Measurements from ENCODE around the gene CACNG1.
"Not testable (repeated sequence)": the region's sequence is repeated elsewhere in the genome, so short reads cannot be mapped to it uniquely, and the experiment has no call there.

The CACNG1 gene

DNA sequence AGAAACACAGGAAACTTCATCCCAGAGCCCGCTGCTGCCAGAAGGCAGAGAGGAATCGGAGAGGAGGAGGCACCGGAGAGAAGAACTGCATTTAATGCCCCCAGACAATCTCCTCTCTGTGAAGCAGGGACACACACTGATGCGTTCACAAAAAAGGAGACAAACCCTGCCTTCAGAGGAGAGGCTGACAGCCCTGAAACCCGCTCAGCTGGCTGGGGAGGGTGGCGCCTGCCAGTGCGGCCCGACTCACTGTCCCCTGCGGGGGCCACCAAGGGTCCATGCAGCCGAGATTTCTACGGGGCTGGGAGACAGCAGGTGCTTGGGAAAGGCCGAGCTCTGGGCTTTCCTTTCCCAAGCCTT lies 21.9 kb upstream of the CACNG1 start:
- no peak overlapping the region for H3K4me3 ChIP-seq (ENCODE audit: low read length)
- no peak for DNase-seq (ENCODE audit: low read depth, low spot score)

GRCh38 chr17:67024736-67025135 lies 19.6 kb upstream of the CACNG1 start:
- no peak overlapping the region for H3K4me3 ChIP-seq (ENCODE audit: low read length)
- DNase-seq (ENCODE audit: low read depth, low spot score): no peak

- no peak for DNase-seq (ENCODE audit: low read depth, low spot score)
- H3K4me3 ChIP-seq (ENCODE audit: low read length): no peak overlapping the region
Observed at GRCh38 chr17:67025216-67025792, 19.1 kb upstream of the CACNG1 start.

DNA sequence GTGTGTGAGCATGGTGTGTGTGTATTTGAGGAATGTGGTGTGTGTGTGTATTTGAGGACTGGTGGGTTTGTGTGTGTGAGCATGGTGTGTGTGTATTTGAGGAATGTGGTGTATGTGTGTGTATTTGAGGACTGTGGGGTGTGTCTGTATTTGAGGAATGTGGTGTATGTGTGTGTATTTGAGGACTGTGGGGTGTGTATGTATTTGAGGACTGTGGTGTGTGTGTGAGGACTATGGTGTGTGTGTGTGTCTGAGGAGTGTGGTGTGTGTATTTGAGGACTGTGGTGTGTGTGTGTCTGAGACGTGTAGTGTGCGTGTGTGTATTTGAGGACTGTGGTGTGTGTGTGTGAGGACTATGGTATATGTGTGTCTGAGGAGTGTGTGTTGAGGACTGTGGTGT lies 18.0 kb upstream of the CACNG1 start:
- DNase-seq (ENCODE audit: low read depth, low spot score): no peak

DNA sequence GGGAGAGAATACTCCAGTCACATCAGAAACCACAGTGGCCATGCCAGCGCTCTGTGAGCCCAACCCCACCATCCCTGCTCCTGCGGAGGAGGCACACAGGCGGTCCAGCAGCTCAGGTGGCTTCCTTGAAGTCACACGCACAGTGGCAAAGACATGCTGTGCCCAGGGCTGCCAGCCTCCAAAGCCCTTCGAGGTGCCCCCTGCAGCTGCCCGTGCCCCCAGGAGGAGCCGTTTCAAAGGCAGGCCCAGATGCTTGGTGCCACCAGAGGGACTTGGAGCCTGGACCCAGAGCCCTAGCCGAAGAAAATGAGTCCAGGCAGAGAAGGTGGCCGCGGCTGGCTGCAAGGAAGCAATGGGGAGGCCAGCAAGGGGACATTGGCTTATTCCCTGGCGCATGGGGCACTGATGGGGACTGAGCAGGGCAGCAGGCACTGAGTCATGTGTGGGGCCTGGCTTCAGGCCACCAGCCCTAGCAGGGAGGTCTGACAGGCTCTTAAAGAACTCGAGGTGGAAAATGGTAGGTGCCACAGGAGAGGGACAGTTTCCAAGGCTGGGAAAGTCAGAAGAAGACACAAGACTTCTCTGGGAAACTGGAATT lies 17.2 kb upstream of the CACNG1 start:
- DNase-seq (ENCODE audit: low read depth, low spot score): no peak
- H3K4me3 ChIP-seq (ENCODE audit: low read length): no peak overlapping the region

More for the DNA sequence above, 18.0 kb upstream of the CACNG1 start:
- no peak overlapping the region for H3K4me3 ChIP-seq (ENCODE audit: low read length)

- DNase-seq (ENCODE audit: low read depth, low spot score): no peak
- H3K4me3 ChIP-seq (ENCODE audit: low read length): no peak overlapping the region
Observed at GRCh38 chr17:67030641-67031040, 13.7 kb upstream of the CACNG1 start.

DNA sequence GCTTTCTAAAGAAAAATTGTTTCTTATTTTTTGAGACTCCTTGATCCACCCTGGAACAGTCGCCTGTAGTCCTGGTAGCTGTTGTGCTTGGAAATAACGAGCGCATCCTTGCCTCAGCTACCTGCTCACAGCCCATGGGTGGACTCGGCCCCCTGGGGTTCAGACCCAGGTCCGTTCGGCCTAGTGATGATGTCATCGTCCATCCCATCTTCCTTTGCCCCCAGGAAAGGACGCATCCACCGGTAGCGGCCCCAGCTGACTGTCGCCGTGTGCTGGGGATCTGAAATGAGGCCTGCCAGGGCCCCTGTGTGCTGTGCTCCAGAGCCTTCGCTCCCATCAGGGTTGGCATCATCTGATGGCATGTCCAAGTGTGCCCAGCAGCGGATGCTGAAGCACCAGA lies 12.0 kb upstream of the CACNG1 start:
- H3K4me3 ChIP-seq (ENCODE audit: low read length): no peak overlapping the region
- no peak for DNase-seq (ENCODE audit: low read depth, low spot score)

GRCh38 chr17:67032985-67033384 lies 11.4 kb upstream of the CACNG1 start:
- no peak for DNase-seq (ENCODE audit: low read depth, low spot score)
- no peak overlapping the region for H3K4me3 ChIP-seq (ENCODE audit: low read length)

DNA sequence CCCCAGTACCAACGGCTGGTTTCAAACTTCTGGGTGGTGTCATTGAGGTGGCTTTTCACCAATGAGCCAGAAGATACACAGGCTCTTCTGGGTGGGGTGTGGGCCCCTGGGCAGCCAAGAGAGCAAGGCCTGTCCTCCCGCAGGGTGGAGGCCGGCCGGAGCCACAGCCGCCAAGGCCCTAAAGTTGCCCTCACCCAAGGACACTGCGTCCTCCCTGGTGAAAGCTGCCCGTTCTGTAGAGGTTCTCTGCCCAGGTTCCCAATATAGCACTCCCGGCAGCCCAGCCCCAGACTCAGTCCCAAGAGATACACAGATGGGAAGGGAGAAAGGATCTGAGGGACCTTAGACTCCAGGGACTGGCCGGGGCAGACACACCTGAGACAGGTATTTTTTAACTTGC lies 10.7 kb upstream of the CACNG1 start:
- DNase-seq (ENCODE audit: low read depth, low spot score): no peak
- no peak overlapping the region for H3K4me3 ChIP-seq (ENCODE audit: low read length)

DNA sequence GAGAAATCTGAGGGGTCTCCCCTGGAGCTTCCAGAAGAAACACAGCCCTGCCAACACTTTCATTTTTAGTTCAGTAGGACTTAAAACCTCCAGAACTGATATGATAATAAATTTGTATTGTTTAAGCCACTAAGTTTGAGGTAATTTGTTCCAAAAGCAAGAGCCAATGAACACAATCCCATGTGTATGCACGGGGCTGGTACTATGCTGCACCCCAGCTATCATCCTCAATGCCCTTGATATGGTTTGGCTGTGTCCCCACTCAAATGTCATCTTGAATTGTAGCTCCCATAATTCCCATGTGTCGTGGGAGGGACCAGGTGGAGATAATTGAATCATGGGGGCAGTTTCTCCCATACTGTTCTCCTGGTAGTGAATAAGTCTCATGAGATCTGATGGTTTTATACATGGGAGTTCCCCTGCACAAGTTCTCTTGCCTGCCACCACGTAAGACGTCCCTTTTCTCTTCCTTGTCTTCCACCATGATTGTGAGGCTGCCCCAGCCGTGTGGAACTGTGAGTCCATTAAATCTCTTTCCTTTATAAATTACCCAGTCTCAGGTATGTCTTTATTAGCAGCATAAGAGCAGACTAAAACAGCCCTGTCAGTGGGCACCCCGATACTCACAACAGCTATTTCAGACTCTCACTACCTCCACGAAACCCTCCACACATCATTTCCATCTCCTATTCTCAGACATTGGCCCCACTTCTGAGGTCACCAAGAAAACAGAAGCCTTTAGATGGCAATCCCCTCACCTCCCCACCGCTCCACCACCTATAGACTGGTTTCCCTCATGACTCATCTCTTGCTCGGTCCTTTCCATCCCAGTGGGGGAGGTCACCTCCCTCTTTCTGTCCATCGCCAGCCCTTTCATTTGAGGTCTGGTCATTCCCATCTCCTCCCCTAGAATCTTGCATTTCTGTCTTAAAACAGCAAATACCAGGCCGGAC lies 8.9 kb upstream of the CACNG1 start:
- no peak overlapping the region for H3K4me3 ChIP-seq (ENCODE audit: low read length)
- no peak for DNase-seq (ENCODE audit: low read depth, low spot score)

DNA sequence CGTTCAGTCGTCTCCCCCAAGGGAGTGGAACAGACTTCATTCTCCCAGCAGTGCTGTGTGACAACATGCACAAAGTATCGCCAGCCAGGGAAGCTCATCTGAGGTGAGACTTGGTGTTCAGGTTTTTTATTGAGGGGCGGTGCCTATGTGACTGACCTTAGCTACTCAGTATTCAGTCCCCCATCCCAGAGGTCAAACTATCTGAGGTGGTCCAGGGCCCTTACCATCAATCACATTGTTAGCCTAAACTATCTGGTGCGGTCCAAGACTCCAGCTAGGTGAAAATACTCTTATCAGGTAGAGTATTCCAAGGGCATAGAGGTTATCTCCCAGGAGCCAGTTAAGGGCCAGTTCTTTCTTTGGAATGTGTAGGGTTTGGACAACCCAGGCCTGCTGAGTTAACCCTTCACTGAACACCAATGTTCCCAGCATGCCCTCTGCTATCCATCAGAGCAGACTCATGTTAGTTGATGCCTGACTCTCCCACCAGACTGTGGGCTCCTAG lies 5.4 kb upstream of the CACNG1 start:
- H3K4me3 ChIP-seq (ENCODE audit: low read length): no peak overlapping the region
- DNase-seq (ENCODE audit: low read depth, low spot score): no peak

GRCh38 chr17:67040652-67041051 lies 3.7 kb upstream of the CACNG1 start:
- no peak for DNase-seq (ENCODE audit: low read depth, low spot score)
- no peak overlapping the region for H3K4me3 ChIP-seq (ENCODE audit: low read length)

GRCh38 chr17:67041119-67041518 lies 3.2 kb upstream of the CACNG1 start:
- not testable (repeated sequence) for DNase-seq (ENCODE audit: low read depth, low spot score)

DNA sequence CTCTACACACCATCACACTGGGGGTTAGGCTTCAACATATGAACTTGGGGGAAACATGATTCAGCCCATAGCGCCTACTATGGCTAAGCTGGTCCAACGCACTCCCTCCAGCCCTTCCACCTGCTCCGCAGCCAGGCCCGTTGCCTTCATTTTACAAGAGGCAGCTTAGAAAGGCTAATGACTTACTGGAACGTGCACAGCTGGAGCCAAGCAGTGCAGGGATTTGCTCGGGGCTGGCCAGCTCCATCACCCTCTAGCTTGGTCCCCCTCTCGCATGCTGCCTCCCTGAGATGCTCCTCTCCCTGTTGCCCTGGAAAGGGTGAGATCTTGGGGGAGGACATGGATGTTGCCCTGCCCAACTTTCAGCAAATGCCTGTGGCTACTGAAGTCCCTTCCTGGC lies 2.8 kb upstream of the CACNG1 start:
- H3K4me3 ChIP-seq (ENCODE audit: low read length): no peak overlapping the region
- DNase-seq (ENCODE audit: low read depth, low spot score): no peak

More at GRCh38 chr17:67041119-67041518, 3.2 kb upstream of the CACNG1 start:
- not testable (repeated sequence) for H3K4me3 ChIP-seq (ENCODE audit: low read length)

- DNase-seq (ENCODE audit: low read depth, low spot score): no peak
- no peak overlapping the region for H3K4me3 ChIP-seq (ENCODE audit: low read length)
Observed at GRCh38 chr17:67041941-67042899, 2.1 kb upstream of the CACNG1 start.

DNA sequence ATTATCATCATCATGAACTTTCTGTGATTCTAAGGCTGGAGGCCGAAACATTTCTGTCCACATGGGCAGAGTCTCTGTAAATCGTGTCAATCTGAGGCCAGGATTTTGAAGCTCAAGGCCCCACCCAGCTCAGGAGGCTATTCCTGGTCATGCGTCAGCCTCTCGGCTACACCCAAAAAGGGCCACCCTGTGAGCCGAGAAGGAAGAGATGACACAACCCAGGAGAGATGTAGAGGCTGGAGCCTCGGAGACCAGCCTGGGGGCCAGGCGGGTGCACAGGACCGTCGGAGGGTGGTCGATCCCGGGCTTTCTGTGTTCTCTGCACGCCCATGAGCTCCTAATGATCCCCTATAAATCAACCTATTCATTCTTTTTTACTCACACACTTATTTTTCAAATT lies 1.1 kb upstream of the CACNG1 start:
- DNase-seq (ENCODE audit: low read depth, low spot score): no peak
- no peak overlapping the region for H3K4me3 ChIP-seq (ENCODE audit: low read length)

DNA sequence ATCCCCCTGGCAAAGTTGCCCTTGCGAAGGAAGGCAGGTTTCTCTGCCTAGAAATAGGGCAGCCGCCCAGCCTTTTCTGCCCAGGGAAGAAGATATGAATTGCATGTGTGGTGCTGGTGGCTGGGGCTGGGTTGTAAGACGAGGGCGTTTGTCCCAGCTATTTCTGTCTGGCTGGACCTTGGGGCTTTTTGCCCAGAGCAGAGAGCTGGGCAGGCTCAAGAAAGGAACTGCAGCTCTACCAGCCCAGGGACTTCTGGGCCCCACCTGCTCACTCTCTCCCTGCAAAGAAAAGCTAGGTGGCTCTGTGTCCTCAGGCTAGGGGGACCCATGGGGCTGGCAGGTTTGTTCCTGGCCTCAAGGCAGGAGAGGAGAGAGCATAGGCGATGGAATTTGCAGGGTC lies 586 bp downstream of the CACNG1 start:
- DNase-seq (ENCODE audit: low read depth, low spot score): no peak
- H3K4me3 ChIP-seq (ENCODE audit: low read length): no peak overlapping the region

- no peak for DNase-seq (ENCODE audit: low read depth, low spot score)
- no peak overlapping the region for H3K4me3 ChIP-seq (ENCODE audit: low read length)
Observed at GRCh38 chr17:67046398-67046797, 2.0 kb downstream of the CACNG1 start.

- H3K4me3 ChIP-seq (ENCODE audit: low read length): no peak overlapping the region
- DNase-seq (ENCODE audit: low read depth, low spot score): no peak
Observed at GRCh38 chr17:67047382-67047781, 3.0 kb downstream of the CACNG1 start.
